ENCODE data around the gene GMIP.

The GMIP gene

DNA sequence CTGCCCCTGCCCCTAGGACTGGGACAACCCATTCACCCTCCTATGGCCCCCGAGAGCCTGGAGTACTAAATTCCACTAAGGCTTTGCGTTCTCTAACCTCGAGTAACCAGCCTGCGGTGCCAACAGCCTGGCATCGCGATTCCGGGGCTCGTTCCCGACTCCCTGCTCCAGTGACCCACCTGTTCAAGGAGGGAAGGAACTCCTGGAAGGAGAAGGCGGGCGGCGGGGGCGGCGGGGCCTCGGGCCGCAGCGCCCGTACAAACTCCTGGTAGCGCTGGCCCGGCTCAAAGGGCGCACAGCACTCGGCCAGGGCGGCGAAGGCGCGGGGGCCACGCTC, 6.3 kb downstream of the GMIP start:
- DNase-seq (ENCODE audit: low read depth in 1 of 2, low spot score in 1 of 2) = no peak

DNA sequence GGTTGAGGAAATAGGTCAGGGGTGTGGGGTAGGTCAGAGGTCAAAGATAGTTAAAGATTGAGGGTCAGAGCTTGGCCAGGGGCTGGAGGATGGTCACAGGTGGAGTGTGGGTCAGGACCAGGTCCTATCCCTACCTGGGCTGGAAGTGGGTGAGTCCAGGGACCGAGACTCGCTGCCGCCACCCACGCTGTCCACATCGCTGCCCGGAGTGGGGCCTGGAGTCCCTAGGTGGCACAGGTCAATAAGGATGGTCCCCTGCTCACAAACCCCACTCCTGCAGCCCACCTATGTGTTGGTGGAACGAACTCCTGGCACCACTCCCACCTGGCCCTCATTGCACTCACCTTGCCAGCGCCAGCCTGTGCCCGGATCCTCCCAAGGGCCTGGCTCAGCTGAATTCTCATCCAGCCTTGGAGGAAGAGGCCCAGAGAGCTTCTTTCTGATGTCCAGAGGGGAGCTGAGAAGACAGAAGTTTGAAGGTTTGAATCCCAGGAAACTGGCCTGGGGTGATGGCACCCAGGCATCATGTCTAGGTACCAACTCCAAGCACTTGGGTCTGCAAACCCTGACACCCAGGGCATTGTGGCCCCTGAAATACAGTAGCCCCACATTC, 6.8 kb downstream of the GMIP start:
- no peak for DNase-seq (ENCODE audit: low read depth in 1 of 2, low spot score in 1 of 2)

DNA sequence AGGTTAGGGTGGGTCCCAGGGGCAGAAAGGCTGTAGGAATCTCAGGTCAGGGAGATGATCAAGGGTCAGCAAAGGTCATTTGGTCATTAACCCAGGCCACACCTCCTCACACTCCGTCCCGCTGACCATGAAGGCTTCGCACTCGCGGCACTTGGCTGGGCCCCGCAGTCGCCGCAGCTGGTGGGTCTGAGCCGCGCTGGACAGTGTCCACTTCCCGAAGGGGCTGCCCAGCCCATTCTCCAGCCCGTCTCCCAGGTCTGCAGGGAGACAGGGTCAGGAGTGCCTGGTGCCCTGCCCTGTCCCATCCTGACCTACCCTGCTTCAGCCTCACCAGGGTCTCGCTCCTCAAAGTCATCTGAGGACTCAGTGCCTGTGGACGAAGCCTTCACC, 8.1 kb downstream of the GMIP start:
- no peak for DNase-seq (ENCODE audit: low read depth in 1 of 2, low spot score in 1 of 2)

DNA sequence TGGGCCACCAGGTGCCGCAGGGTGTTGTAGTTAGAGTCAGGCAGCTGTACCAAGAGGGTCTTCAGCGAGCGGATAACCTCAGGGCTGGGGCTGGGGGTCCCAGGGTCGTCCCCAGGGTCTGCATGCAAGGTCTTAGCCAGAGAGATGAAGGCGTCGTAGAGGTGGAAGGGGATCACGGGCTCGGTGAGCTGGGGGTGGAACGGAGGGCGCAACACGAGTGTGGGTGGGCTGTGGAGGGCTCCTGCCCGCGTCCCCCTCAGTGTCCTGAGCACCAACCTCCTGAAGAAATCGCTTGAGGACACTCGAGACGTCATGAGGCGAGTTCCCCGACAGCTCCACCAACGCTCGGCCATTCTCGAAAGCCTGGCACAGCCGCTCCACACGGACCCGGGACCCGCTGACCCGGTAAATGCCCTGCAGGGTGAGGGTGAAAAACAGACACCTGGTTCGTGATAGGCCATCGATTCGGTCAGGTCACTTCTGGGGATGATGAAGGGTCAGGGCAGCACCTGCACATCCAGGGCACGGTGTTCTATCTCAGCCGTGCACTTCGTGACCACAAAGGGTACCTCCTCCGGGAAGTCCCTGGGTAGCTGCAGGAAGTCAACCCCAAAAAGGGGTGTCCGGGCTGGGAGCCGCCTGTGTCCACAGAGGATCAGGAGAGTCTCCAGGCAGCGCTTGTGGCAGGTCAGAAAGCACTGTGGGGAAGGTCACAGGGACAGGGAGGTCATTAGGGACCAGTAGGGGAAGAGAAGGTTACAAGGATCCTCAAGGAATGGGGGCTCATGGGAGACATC, 8.7 kb downstream of the GMIP start:
- no peak for DNase-seq (ENCODE audit: low read depth in 1 of 2, low spot score in 1 of 2)

DNA sequence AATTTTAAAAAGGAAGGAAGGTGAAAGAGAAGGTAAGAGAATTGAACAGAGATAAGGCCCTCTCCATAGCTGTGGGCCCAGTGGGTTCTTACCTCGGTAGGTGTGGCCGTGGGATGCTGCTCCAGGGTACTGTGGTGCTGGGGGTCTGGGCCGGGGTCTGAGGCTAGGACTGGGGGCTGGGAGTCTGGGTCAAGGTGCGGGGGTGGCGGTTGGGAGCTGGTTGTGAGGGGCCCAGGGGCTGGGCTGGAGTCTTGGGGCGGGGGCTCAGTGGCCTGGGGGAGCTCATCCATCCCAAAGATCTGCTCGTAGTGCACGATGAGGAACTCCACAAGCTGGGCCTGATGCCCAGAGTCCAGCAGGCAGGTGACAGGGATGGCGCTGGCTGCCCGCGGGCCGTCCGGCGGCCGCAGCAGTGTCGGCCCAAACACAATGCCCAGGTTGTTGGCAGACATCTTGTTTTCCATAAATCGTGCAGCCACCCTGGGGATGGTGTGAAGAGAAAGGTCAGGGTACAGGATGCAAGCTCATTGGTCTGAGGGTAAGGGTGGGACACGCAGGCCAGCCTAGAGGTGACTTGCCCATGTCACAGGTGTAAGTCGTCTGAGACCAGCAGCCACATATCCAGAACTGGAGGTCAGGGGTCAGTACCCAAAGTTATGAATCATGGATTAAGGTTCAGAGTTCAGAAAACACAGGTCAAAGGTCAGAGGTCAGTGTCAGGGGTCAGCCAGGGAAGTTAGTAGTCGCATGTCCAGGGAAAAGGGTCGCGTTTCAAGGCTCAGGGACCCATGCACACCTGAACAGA, 9.5 kb downstream of the GMIP start:
- DNase-seq (ENCODE audit: low read depth in 1 of 2, low spot score in 1 of 2) = no peak

DNA sequence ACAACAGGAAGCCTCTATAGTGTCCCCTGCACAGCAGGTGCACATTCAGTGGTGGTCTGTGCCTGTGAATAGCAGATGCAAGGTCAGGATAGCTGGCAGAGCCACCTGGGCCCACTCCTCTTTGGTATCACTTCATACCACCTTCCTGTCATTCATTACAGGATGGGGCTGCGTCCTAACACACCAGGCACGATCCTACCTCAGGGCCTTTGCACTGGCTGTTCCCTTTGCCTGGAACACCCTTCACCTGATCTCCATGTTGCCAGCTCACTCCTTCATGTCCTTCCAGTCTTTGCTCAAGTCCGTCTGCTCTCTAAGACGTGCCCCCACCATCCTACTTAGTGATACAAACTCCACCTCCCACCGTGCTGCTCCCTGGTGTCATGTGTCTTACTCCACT, 10.8 kb downstream of the GMIP start:
- no peak for DNase-seq (ENCODE audit: low read depth in 1 of 2, low spot score in 1 of 2)

DNA sequence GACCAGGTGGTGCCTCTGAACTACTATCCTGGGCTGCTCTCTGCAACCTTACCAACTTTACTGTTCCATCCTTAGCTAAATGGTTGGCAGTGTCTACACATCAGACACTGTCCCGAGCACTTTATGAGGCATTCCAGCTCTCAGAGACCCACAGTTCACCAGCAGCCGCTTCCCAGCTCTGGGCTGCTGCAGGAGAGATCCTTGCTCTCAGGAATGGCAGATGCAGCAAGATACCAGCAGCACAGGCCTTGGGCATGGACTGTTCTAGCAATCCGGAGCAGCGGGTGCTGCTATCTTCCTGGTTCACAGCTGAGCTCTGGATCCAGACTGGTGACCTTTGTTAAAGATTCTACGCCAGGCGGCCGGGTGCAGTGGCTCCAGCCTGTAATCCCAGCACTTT, 12.1 kb downstream of the GMIP start:
- no peak for DNase-seq (ENCODE audit: low read depth in 1 of 2, low spot score in 1 of 2)

DNA sequence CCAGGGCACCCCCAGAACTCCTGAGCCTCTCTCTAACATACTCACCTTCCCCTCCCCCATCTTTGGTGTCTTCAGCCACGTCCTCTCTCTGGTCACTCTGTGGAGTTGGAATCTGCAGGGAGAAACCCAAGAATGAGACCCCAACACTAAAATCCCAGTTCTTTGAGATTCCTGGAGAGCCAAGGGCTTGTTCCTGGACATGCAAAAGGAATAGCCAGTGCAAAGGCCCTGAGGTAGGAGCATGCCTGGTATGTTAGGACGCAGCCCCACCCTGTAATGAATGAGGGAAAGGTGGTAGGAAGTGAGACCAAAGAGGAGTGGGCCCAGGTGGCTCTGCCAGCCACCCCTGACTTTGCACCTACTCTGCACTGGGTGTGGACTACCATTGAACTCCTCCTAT, 13.0 kb downstream of the GMIP start:
- no peak for DNase-seq (ENCODE audit: low read depth in 1 of 2, low spot score in 1 of 2)

DNA sequence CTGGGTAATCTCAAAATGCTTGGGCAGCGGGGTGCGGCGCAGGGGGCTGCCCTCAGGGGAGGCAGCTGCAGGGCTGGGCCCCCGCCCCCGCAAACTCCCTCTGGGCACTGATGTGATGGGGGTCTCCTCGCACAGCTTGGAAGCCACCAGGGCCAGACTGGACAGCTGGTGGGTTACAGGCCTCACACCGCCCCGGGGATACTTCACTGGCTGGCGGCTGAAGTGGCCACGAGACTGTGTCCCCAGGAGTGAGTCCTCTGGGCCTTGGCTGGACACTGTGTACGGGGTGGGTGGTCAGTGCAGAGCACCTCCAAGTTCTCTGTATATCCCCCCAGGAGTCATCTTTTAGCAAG, 13.4 kb downstream of the GMIP start:
- no peak for DNase-seq (ENCODE audit: low read depth in 1 of 2, low spot score in 1 of 2)

DNA sequence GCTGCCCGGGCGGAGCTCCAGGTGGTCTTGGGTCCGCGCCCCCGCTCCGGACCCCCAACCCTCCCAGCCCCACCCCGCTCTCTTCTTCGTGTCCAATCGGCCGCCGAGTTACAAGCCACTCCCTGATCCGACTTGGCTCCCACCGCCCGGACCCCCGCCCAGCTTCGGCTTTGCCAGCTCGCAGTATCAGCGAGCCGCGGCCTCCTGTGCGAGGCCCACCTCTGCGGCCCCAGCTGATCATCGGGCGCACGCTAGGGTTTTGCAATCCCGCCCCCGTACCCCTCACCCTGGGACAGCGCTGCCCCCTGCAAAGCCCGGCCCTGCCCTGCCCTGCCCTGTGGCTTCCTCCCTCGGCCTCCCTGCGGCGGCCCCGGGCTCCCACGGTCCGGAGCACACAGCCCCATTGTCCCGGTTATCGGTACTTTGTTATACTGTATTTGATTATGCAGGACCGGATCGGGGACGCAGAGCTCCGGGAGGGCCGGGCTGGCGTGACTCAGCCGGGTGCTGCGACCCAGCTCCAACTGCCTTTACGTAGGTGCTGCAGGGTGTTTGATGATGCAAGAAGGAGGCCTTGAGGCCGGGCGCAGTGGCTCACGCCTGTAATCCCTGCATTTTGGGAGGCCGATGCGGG, 14.8 kb downstream of the GMIP start:
- no peak for DNase-seq (ENCODE audit: low read depth in 1 of 2, low spot score in 1 of 2)

DNA sequence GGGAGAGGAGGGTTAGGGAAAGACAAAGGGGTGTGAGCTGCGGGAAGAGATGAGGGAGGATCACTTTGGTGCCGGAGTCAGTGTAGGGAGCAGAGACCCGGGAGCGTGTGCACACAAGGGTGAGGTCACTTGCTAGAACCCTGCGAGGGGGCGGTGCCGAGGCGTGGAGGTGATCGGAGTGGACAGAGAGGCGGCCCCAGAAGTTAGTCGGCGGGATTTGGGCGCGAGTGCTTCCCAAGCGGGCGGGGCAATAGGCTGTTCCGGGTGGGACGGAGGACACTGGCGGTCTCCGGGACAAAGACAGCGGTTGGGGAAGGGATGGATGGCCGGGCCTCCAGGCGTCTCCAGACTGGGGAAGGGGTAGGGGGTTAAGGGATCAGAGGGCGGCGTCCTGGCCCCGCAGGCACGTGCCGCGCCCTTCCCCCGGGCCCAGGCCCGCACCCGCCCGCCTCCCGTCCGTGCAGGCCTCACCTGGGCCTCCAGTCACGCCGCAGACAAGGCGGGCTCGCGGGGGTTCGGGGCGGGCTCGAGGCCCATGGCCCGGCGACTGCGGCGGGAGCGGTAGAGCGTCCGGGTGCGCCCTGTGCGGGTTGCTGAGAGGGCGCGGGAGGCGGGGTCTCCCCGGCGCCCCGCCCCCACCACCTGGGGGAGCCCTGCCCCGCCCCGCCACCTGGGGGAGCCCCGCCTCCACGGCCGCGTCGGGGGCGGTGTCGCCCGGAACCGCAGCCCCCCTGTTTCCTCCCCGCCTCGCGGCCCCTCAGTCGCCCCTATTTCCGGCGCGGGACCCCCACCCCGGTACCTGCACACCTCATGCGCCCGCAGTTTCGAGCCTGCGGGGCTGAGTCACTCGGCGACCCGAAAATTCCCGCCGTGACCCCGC, 15.6 kb downstream of the GMIP start, which contains the start of gene LPAR2:
Gene LPAR2 (minus strand): TSS at position 600 of the 880 bp plus-strand sequence. CDS start 945 bp downstream, outside the sequence.
- peak; percentile 62 to 75 for DNase-seq (ENCODE audit: low read depth in 1 of 2, low spot score in 1 of 2)

DNA sequence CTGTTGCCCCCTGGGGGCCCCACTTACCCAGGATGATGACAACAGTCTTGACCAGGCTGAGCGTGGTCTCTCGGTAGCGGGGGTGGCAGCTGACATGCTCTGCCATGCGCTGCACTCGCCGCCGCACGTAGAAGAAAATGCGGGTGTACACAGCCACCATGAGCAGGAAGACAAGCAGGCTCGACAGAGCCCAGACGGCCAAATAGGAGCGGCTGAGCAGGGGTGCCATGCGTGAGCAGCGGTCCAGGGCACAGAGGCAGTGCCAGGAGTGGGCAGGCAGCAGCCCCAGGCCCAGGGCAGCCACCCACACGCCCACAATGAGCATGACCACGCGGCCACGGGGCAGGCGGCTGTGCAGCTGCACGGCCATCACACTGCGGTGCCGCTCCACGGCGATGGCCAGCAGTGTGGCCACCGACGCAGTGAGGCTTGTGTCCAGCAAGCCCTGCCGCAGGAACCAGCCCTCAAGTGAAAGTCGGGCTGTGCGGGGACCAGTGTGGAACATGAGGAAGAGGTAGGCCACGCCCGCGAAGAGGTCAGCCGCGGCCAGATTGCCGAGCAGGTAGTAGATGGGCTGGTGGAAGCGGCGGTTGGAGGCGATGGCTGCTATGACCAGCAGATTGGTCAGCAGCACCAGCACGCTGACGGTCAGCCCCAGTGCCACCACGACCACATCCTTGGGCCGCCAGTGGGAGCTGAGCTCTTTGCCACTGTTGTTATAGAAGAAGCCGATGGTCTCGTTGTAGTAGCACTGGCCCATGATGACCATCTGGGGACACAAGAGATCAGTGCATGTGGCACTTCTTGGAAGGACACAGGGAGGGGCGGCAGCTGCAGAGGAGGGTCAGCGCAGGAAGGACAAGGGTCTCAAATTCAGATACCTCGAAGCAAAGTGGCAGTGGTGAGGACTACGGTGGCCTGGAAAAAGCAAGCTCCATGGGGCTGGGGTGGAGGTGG, 16.7 kb downstream of the GMIP start:
- DNase-seq (ENCODE audit: low read depth in 1 of 2, low spot score in 1 of 2) = no peak

DNA sequence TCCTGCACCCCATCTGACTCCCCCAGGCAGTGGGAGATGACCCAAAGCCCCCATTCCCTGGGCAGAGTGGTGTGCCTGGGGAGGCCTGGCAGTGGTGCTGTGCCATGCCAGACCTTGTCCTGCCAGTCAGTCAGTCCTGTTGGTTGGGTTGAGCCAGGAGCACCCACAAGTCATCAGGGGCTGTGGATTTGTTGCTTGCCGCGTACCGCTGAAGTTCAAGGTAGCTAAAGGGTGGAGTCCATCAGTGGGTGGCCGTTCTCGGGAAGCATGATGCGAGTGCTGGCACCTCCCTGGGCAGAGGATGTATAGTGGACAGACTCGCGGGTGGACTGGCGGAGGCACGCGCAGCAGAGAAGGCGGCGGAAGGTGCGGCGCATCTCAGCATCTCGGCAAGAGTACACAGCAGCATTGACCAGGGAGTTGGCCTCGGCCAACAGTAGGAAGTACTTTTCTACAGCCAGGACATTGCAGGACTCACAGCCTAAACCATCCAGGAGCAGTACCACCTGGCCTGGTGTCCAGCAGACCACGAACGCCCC, 19.4 kb downstream of the GMIP start:
- no peak for DNase-seq (ENCODE audit: low read depth in 1 of 2, low spot score in 1 of 2)

DNA sequence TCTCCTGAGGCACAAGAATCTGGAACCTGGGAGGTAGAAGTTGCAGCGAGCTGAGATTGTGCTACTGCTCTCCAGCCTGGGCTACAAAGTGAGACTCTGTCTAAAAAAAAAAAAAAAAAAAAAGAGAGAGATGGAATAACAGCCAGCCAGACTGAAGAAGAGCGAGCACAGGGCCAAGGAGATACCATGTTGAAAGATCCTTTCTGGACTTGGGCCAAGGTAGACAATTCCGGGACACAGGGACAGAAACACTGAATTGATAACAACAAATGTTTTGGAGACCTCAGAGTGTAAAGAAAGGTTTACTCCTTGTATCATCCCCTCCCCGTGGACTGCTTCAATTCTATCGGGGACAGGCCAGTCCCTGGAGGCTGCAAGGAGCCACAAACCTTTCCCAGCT, 20.1 kb downstream of the GMIP start:
- no peak for DNase-seq (ENCODE audit: low read depth in 1 of 2, low spot score in 1 of 2)

DNA sequence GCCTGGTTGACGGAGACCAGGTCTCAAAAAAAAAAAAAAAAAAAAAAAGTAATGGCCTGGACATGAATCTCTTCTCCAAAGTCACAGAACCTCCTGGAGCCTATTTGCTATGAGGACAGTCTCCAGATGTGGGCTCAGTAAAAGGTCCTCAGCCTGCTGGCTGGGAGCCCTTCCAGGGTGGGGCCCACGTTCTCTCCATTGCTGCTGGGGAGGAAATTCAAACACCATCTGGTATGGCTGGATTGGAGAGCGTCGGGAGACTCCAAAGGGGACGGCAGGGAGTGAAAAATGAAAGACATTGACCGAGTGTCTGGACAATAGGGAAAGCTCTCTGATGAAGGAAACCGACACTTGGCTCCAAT, 23.6 kb downstream of the GMIP start:
- DNase-seq (ENCODE audit: low read depth in 1 of 2, low spot score in 1 of 2) = no peak

DNA sequence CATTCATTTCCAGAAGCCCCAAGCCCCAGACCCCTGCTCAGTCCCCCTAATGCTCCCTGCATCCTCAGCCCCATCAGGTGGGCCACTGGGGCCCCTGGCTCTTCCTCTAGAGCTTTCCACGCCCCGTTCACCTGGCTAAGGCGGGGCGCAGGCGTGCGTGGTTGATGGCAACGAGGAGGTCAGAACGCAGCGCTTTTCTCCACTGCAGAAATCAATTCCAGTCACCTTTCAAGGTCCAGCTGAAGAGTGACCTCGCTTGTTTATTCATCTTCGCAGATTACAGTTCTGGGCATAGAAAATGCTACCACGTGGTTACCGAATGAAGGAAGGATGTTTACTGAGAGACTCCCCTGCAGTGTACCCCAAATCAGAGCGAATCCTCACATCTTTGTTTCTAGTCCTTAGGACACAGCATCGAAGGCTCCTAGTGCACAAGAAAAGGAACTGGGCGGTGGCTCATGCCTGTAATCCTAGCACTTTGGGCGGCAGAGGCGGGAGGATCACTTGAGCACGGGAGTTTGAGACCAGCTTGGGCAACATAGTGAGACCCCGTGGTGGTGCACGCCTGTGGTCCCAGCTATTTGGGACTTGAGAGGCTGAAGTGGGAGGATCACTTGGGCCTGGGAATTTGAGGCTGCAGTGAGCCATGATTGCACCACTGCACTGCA, 24.1 kb downstream of the GMIP start:
- no peak for DNase-seq (ENCODE audit: low read depth in 1 of 2, low spot score in 1 of 2)

DNA sequence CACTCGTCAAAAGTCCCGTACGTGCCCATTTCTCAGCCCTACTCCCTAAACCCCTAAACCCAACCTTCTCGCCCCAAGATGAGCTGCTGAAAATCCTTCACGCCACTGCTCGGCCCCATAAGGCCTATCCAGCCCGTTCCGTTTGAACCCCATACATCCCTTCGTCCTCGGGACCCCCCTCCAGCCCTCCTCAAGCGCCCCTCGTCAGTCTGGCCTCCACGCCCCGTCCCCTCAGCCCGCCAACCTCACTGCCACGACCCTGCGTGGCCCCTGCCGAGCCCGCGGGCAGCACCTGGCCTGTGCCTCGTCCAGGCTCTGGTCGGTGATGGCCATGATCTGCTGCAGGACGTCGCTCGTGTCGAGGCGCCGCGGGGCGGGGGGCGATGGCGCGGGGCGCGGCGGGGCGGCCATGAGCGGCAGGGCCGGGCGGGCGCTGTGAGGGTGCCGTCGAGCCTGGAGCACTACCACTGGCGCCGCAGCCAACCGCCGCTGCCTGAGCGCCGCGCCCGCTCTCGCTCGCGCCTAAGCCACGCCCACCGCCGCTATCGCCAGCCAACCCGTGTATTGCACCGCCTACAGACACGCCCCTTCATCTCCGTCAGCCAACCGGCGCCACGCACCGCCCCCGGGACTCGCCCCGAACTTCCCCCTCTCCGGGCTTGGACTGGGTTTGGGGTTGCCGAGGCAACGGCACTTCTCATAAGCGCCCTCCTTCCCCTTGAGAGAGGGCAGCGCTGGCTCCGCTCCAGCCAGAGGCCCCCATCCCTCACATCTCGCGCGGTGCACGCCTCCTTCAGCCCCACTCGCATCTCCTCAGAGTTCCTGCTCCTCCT, 25.0 kb downstream of the GMIP start, which contains the start of gene PBX4:
Gene PBX4 (minus strand): TSS at position 469 of the 833 bp plus-strand sequence. CDS start 58 bp downstream, at position 411.
- peak; percentile 98 for DNase-seq (ENCODE audit: low read depth in 1 of 2, low spot score in 1 of 2)

DNA sequence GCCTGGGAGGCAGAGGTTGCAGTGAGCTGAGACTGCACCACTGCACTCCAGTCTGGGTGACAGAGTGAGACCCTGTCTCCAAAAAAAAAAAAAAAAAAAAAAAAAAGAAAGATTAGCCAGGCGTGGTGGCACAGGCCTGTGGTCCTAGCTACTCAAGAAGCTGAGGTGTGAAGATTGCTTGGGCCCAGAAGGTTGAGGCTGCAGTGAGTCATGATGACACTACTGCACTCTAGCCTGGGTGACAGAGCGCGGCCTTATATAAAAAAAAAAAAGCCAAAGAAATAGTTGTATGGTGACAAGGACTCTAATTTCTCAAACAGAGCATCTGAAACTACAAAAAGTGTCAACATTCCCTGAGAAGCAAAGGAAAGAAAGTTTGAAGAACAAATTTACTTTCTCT, 28.4 kb downstream of the GMIP start:
- no peak for DNase-seq (ENCODE audit: low read depth in 1 of 2, low spot score in 1 of 2)
